GM12801 (cell line): ENCODE results near the gene CHRNA5.

Experiments used
- CTCF ChIP-seq: IDR thresholded peaks from one replicate; pipeline ENCODE4 v1.5.1; 2011; ENCODE audit warnings: control low read depth; ENCODE audit not compliant: insufficient read length; ENCODE audit errors: extremely low read depth

The CHRNA5 gene

GRCh38 chr15:78540141-78540870, 25.0 kb upstream of the CHRNA5 start, which contains the start of gene PSMA4:
Gene PSMA4 (plus strand): TSS chr15:78540444. CDS start chr15:78541928, 1,484 bp downstream.
- no peak for TF ChIP-seq CTCF

DNA sequence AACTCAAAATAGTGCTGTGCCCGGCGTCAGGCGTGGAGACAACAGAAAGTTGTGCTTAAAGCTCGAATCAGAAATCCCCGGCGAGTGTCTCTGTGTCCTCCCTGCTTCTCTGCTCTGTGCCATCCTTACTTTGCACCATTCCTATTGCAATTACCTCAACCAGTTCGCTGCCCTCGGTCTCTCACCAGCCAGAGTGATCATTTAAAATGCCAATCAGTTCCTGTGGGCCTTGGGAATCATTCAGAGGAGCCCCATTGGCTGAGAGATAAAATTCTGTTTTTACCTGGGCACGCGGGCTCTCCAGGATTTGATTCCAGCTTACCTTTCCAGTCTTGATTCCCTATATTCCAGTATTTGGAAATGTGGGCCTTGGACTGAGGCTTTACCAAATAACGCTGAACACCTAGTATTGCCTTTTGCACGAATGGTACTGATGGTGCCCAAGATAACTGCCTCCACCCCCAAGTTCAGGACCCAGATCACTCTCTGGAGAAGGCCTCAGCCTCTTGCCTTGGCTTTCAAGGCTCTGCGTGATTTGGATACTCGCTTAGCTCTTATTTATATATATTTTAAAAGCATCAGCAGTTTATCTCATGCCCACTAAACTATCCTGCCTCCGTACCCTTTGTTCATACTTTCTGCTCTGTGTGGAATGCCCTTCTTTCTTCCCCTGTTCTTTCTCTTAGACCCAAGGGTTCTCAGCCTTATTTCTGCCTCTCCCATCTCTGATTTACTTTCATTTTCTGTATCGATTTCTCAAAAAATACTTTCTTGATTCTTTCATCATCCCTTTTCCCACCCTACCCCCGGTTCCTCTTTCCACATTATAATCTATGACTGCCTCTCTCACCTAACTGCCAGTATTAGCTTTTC, 24.2 kb upstream of the CHRNA5 start:
- no peak for TF ChIP-seq CTCF

GRCh38 chr15:78541744-78542034, 23.6 kb upstream of the CHRNA5 start:
- TF ChIP-seq CTCF, result no peak

DNA sequence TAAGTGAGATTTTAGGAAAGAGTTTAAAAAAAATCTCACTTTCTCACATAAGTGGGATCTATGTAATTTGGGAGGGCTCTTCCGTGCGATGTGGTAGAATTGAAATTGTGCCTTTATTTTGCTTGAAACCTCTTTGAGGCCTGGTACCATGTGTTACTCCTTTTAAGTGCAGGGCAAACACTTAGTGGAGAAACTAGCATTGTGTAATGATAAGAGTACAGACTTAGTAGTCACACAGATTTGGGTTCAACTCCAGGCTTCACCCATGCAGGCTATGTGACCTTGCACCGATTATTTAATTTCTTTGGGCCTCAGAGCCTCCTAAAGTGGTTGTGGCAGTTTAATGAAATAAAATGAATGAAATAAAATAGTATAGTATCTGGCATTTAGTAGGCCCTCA, 22.7 kb upstream of the CHRNA5 start:
- TF ChIP-seq CTCF, result no peak

DNA sequence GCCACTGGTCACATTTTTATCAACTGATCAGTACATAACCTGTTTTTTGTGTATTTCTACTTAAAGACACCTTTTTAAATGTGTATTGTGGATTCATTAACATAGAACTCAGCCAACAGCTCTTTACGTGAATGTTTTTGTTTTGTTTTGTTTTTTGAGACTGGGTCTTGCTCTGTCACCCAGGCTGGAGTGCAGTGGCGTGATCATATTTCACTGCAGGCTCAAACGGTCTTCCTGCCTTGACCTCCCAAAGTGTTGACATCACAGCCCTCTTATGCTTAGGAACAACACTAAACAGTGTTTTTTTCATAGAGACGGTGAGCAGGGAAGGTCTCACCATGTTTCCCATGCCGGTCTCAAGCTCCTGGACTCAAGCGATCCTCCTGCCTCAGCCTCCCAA, 15.1 kb upstream of the CHRNA5 start:
- TF ChIP-seq CTCF, result no peak

DNA sequence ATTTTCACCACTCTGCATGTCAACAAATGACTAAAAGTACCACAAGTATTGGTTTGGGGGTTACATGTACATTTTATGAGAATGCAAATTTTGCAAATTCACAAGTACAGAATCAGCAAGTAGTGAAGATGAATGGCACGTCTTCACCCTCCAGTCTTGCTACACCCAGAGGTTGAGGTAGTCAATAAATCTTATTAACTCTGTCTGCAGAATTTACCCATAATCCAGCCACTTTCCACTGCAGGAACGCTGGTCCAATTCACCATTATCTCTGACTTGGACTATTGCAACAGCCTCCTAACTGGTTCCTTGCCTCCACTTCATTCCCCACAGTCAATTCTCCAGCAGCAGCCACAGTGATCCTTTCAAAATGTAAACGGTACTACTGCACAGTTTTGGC, 14.5 kb upstream of the CHRNA5 start:
- TF ChIP-seq CTCF, result no peak

- no peak for TF ChIP-seq CTCF
Measured at GRCh38 chr15:78551902-78552301, 13.4 kb upstream of the CHRNA5 start.
